Right ventricle myocardium superior (tissue), 1 donor: Measurements from ENCODE around the gene ERGIC2. TPM values are rescaled to one million over a fixed set of nuclear protein-coding genes. Genes with fewer than 3 reads are reported as not detected.
A peak's percentile ranks its signal among the peaks of the same experiment; 100 is the strongest.
"Not testable (repeated sequence)": the region's sequence is repeated elsewhere in the genome, so short reads cannot be mapped to it uniquely, and the experiment has no call there.

Experiments used
- ATAC-seq: fragments of 200-7000 bp; cut with Tn5 transposase; one replicate; pipeline ENCODE4 v1.9.1; 2020; ENCODE audit warnings: mild to moderate bottlenecking; ENCODE audit not compliant: poor library complexity
- DNase-seq: peaks from one replicate; pipeline ENCODE4 v3.0.0-alpha.2; 2020
- intact Hi-C: fragments of 100-400 bp; cut with DNase I; formaldehyde crosslinking; loops from one replicate; pipeline ENCODE4 v1.11.2; 2022
- total RNA-seq: library from RNA; stranded (reverse); fragmentation: NEBNext Ultra II Directional; extraction: Animal tissue kit (Norgen Biotek cat#: 25700); gene quantifications from one replicate; pipeline ENCODE4 v1.2.1, GENCODE V29; 2021
- donor health status: DM: no; HTN: yes; CAD: no; lungs with severe emphysema.

The ERGIC2 gene
- total RNA-seq, 1 donor from 2014 or later: 72.4 TPM

DNA sequence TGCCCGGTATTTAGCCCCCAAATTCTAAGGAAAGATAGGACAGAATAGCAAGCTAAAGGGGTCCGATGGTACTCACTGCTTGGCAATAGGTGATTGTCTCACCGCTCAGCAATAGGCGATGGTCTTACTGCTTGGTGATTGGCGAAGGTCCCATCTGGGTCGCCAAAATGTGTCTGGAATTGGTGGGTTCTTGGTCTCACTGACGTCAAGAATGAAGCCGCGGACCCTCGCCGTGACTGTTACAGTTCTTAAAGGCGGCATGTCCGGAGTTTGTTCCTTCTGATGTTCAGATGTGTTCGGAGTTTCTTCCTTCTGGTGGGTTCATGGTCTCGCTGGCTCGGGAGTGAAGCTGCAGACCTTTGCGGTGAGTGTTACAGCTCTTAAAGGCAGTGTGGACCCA lies 4.2 kb upstream of the ERGIC2 start:
- ATAC-seq, DNase-seq, intact Hi-C loops: not testable (repeated sequence)

DNA sequence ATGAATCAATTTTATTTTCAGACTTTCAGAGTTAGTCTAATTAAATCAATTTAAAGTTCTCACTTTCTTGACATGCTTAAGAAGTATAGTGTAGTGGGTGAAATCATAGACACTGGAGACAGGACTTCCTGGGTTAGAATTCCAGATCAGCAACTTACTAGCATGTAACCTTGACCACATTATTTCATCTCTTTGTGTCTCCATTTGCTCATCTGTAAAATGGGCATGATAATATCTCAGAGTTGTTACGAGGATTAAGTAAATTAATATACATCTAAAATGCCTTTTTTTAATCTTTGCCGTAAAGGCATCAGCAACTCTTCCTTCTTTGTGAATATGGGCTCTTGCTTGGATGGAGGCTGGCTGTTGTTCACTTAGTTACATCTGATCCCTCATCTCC lies 1.3 kb upstream of the ERGIC2 start:
- intact Hi-C loops: no loop called here
- DNase-seq (no peak), ATAC-seq (no peak)

DNA sequence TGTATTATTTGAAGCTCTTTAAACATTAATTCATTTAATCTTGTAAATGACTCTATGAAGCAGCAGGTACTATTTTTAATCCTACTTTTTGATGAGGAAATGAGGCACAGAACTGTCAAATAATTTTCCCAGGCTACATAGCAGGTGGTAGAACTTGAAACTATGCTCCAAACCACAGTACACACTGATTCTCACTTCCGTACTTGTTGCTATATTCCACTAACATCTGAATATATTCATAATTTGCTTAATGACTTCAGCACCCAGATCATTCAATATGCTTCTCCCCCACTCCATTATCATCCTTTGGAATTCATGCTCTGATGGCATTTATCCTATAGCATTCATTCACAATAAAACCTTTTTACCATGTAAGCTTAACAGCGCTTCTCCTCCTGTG lies 4.9 kb downstream of the ERGIC2 start:
- intact Hi-C loops: no loop called here
- no peak for ATAC-seq
- no peak for DNase-seq

DNA sequence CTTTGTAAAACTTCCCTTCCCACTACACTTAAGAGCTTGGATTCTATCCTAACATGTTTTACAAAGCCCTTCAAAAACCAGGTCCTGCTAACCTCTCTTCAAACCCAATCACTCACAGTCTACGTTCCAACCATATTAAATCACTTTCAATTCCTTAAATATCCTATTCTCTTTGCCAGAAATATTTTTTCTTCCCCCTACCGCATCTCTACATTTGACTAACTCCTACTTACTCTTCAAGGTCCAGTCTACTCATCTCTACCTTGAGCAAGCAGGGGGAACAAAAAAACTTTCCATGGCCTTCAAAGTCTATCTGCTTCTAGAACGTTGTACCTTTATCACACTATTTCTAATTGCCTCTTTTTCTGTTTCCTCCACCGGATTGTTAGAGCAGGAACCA lies 6.1 kb downstream of the ERGIC2 start:
- DNase-seq: no peak
- no peak for ATAC-seq
- intact Hi-C loops: no loop called here

DNA sequence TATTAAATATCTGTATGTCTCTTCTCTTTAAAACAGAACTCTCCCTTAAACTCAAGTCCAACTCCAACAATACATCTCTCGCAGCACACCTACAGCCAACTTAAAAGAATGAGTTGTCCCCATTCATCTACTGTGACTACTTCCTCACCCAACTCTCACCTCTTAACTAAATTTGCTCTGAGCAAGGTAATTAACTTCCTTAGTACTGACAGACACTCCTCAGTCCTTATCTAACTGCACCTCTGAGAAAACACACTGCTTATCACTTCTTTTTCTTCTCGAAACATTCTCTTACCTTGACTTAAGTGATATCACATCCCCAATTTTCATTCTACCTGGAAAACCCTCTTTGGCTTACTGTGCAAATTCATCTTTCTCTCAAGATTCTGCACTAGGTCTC lies 7.0 kb downstream of the ERGIC2 start:
- ATAC-seq: no peak
- intact Hi-C loops: no loop called here
- no peak for DNase-seq

DNA sequence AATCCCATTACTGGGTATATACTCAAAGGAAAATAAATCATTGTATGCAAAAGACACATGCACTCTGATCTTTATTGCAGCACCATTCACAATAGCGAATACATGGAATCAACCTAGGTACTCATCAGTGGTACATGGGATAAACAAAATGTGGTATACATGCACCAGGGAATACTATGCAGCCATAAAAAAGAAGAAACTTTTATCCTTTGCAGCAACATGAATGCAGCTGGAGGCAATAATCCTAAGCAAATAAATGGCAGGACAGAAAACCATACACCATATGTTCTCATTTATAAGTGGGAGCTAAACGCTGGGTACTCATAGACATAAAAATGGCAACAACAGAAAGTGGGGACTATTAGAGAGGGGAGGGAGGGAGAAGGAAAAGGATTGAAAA lies 15.9 kb downstream of the ERGIC2 start:
- DNase-seq (no peak), ATAC-seq (no peak)
- intact Hi-C loops: no loop called here

DNA sequence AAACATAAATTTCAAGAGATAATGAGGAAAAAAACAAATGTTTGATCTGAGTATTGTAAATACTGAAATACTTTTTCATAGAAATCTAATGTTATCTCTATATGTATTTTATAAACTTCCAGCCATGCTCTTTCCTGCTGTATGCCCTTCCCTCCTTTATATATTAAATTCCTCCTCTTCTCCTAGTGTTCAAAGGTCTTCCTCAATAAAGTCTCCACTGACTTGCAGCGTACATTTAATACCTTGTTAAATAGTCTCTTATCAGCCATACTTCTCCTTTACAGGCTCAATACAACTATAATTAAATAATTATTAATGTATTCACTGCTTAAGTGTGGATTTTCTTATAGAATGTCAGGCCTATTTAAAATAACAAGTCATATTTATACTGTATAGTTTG lies 26.0 kb downstream of the ERGIC2 start:
- ATAC-seq (no peak), DNase-seq (no peak)
- intact Hi-C loops: no loop called here

DNA sequence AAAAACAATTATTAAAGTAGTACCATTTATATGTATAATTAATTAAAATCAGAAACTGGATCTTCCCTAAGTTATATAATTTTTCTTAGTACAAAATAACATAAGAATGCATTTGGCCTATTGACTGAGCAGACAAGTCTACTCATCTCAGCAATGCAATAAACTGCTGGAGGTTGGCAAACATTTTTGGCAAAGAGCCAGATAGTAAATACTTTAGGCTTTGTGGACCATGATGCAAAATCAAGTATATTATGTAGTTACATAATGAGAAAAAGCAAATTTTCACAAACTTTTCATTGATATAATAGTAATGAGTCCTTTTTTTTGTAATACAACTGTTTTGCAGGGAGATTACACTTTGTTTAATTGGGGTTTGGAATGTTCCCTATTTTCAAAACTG lies 30.9 kb downstream of the ERGIC2 start:
- no peak for DNase-seq
- ATAC-seq: no peak
- intact Hi-C loops: no loop called here

DNA sequence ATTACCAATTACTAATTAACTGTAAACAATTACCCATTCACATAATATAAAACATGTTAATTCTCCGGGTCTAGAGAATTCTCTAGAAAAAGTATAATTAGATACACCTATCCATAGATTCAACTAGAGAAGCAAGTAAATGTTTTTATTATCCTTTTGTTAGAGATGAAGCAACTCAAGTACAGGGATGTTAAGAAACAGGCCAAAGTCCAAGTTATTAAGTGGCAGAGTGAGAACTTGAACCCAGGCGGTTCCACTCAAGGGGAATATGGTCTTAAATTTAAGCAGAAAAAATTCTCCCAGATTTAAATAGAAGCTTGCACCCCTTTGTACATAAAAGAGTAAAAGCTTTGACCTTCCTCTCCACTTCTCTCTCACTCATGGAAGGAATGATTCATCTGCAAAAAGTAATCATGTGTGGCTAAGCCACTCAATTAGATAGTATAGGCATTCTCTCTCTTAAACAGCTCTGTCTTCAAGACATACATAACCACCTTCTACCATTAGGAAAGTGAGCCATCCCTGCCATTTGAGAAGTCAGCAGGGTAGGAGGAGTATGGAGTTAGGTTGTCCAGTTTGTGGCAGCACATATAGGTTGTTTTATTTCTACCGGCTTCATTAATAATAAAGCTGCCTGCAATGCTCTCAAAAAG lies 34.1 kb downstream of the ERGIC2 start:
- ATAC-seq (no peak), DNase-seq (no peak)
- intact Hi-C loops: no loop called here

DNA sequence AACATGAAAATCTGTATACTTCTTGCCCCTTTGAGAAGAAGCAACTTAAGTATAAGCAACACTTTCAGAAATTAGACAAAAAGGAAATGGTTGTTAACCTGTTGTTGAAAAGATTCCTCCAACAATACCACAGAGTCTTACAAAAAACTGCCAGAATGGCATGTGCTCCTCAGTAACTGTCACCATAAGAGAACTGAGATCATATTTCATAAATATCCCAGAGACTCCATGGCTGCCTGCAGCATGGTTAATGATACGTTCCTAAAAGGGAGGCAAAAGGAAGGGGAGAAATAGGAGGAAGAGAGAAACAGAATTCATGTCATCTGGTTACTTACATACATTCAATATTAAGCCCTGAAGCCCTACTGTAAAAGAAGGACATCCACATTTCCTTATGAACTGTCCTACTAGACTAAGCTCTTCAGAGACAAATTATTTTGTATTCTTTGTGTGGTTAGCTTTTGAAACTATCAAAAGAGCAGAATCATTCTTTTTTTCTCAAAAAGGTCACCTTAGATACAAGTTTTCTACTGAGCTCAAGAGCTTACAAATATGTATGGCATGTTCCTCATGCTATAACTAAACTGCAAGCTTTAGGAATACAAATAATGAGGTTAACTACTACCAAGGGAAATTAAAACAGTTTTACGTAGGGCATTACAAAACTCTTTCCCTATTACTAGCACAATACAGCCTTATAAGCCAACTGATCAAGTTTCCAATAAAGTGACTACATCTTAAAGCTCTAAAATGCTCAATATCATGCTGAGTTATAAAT lies 37.8 kb downstream of the ERGIC2 start:
- DNase-seq (no peak), ATAC-seq (peak; percentile 80)
- intact Hi-C loops: no loop called here

DNA sequence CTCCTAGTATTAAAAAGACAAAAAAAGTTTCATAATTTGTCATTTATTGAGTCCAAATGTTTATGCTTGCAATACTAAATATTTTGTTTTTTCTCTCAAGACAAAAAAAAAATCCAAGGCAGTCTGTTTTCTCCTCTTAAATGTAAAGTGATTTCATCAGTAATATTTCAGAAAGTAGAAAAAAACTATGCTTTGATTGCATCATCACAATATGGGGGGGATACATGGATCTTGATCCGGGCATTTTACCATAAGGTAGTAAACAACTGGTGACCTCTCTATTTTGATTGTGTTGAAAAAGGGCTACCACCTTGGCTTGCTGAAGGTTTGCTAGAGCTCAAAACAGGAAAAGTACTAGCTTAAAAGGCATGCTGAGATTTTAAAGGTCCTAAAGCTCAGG lies 43.6 kb downstream of the ERGIC2 start:
- intact Hi-C loops: no loop called here
- DNase-seq (no peak), ATAC-seq (no peak)

DNA sequence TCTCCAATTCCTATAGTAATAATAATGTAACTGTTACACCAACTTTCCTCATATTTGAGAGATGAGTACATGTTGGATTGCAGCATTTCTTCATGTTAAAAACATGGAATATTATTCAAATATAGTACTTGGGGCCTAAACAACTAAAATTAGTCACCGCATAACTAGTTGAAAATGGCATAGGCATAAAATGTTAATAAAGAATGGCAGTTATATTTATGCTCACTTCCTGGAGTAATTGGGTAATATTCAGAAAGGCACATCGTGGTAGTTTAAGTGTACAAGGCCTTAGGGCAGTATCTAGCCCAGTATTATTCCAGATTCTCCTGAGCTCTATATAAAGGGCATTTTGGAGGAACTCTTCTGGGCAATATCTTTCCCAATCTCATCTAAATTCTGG lies 46.0 kb downstream of the ERGIC2 start:
- no peak for ATAC-seq
- intact Hi-C loops: no loop called here
- no peak for DNase-seq

DNA sequence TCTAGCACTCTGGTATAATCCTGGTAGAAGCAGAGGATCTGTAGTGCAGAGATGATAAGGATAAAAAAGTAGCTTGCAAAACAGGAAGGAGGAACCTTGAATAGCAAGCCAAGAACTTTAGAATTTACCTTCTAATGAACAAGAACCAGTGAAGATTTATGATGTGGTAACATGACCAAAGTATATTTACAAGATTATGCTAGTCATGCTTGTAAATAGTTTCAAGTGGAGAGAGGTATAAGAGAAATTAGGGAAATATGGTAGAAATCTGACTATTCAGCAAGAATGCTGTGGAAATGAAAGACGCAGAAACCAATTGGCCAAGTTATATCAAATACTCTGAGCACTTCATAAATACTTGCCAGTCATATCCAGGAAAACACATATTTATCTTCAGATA lies 47.8 kb downstream of the ERGIC2 start:
- DNase-seq (no peak), ATAC-seq (no peak)
- intact Hi-C loops: no loop called here

DNA sequence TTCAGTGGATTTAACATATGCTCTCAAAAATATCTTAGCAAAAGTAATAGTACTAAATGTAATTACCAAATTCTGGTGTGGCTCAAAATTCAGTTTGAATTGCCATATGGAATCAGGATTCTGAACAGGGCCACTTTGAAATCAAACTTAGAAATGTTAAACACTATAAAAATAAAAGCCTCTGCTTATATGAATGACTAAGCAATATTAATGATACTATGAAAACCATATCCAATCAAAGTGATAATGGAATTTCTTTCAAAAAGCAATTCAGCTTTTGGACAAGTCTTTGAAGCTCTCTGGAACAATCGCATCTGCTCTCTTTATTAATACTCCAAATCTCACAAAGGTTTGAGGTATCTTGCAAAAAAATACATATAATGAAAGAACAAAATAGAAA lies 51.6 kb downstream of the ERGIC2 start:
- ATAC-seq (no peak), DNase-seq (no peak)
- intact Hi-C loops: no loop called here

DNA sequence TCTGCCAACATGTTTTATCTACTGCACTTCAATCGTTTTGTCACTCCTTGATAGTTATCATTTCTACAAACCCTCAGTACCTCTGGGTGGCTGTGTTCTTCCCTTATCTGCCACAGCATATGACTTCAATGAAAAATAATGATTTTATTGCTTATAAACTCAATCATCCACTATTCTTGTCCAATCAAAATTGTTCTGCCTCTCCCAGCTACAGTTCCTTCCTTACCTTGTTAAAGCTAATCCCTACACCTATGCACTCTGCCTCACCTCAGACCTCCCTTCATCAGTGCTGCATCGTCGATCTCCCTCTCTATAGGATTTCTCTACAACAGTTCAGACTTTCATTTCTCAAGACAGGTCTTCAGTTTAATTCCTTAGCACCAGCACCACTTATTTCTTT lies 58.8 kb downstream of the ERGIC2 start:
- DNase-seq: no peak
- ATAC-seq: no peak
- intact Hi-C loops: no loop called here

DNA sequence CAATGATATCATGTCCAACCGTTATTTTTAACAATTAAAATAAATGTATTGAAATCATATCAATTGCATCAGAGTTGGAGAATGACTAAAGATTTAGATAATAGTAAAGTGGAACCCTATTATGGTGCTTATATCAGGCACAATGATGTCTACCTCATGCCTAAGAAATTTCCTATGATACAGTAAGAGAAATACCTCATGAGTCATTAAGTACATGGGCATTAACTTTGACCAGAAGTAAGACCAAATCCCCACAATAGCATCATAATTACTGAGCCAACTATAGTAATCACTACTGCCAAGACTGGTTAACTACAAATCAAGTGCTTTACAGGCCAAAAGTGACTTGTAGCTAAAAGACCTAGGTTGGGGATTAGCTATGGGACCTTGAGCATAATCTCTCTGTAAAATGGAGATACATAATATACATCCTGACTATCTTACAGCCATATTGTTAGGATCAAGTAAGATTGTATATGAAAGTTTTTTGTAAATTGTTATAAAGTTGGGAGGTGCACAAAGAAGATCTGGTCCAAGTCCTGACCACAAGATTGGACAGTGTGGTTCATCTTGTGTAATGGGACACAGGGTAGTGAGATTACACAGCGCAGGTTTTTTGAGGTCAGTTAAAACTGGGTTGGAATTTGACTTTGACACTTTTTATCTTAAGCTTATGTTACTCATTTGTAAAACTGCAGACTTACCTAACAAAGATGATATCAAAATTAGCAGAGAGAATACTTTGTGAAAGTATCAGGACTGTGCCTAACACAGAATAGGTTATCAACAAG lies 60.5 kb downstream of the ERGIC2 start:
- DNase-seq: no peak
- ATAC-seq: no peak

DNA sequence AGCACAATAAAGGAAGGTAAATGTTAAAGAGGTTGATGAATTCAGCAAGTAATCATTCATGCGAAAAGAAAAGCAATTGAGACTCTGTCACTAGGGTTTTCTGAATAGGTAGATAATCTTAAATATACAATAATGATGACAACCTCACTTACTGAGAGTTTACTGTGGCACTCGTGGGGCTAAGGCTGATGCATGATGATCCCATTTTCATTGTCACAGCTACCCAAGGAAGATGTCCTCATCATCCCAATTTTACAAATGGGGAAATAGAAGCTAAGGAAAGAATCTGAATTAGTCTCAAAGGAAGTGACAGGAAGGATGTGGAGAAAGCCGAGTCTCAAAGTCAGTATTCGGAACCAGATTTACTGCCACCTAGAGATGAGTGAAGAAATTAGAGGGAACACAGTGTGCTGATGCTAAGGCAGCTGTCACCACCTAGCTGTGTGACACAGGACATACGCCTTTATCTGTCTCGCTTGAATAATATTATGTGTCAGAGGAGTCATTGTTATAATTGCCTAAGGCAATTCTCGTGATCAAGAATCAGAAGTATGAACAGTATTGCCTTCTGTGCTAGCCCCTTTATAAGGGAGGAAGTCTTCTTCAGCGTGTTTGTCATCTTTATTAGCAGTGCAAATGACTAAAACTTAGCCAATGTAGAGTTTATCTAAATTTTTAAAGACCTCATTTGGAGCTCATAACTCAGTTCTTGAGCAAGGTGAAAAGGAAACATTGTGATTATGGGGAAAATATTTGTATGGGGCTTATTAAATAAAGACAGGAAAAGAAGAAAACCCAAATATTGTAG lies 63.2 kb downstream of the ERGIC2 start:
- ATAC-seq: peak; percentile 97
- intact Hi-C loops: loop anchor here (5.0 kb wide), 1 partner anchor 245 kb away; no protein-coding TSS in a partner anchor
- peak; percentile 53 for DNase-seq

More for the DNA sequence above, 60.5 kb downstream of the ERGIC2 start:
- intact Hi-C loops: no loop called here

DNA sequence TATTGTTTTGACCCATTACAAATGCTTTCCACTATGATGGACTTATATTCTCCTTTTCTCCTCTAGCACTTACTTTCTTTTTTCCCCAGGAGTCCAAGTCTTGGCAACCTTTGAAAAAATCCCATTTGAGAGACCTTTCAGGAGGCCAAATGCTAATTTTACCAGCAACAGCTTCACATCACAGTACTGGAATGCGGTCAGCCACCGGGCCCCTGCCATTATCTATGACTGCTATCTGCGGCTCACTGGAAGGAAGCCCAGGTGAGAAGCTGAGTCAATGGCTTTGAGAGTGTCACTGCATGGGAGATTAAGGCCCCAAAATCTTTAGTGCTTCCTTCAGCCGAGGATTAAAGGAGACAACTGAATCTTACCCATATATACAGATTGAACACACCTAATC lies 64.2 kb downstream of the ERGIC2 start:
- intact Hi-C loops: loop anchor here (5.0 kb wide), 1 partner anchor 244 kb away; no protein-coding TSS in a partner anchor
- peak; percentile 73 for ATAC-seq
- DNase-seq: peak; percentile 64

DNA sequence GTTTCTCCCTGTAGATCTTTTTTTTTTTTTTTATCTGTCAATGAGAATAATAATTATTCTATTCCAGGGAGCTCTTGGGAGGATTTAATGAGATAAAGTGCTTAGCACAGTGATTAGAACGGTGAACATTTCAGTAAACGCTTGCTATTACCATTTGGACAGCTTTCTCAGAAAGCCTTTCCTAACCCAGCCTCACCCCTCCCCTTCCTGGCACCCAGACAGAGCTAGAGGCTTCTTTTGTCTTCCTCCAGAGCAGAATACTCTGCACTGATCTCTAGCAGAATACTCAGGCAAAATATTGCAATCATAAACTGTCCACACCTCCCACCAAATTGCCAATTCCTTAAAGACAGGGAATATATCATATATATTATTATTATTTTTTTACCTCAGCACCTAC lies 66.6 kb downstream of the ERGIC2 start:
- intact Hi-C loops: no loop called here
- ATAC-seq: no peak
- DNase-seq: peak; percentile 45
